Nephron progenitor cell (in vitro differentiated cells): ENCODE data around the gene THEM4.
"Not testable (repeated sequence)": the region's sequence is repeated elsewhere in the genome, so short reads cannot be mapped to it uniquely, and the experiment has no call there.

Experiments
- DNase-seq: peaks from one replicate; pipeline ENCODE4 v3.0.0; 2021
- H3K27ac Mint-ChIP-seq: 2 replicates; pipeline ENCODE4 v1.8.0; 2021; ENCODE audit warnings: mild to moderate bottlenecking, moderate library complexity, mixed read lengths
- H3K27me3 Mint-ChIP-seq: 2 replicates; pipeline ENCODE4 v1.8.0; 2021; ENCODE audit warnings: mild to moderate bottlenecking, low read depth, mixed read lengths; ENCODE audit not compliant: poor library complexity
- H3K36me3 Mint-ChIP-seq: 2 replicates; pipeline ENCODE4 v1.8.0; 2021; ENCODE audit warnings: low read depth, mixed read lengths
- H3K4me1 Mint-ChIP-seq: 2 replicates; pipeline ENCODE4 v1.8.0; 2021; ENCODE audit warnings: mixed read lengths
- H3K4me3 Mint-ChIP-seq: 2 replicates; pipeline ENCODE4 v1.8.0; 2021; ENCODE audit warnings: mild to moderate bottlenecking, moderate library complexity, mixed read lengths
- H3K9me3 Mint-ChIP-seq: 2 replicates; pipeline ENCODE4 v1.8.0; 2021; ENCODE audit warnings: mild to moderate bottlenecking, moderate library complexity, mixed read lengths
- TF ChIP-seq, protein P1 (sequence below): fragments of 200-600 bp; sonication (generic); IDR thresholded peaks from 2 replicates; pipeline ENCODE4 v1.5.0; 2021; ENCODE audit warnings: antibody characterized with exemption

Gene THEM4

GRCh38 chr1:151905070-151905442 is 4.3 kb downstream of the THEM4 start:
- Mint-ChIP-seq H3K36me3 (peaks cover 86% of the 10 kb centered on the region), H3K4me3 (no peak overlapping the region), H3K4me1 (peaks cover 16% of the 10 kb centered on the region), H3K27me3 (peaks cover 5% of the 10 kb centered on the region), H3K9me3 (peaks cover 82% of the 10 kb centered on the region), H3K27ac (no peak overlapping the region)
- no peak for DNase-seq
- TF ChIP-seq, protein P1, sequence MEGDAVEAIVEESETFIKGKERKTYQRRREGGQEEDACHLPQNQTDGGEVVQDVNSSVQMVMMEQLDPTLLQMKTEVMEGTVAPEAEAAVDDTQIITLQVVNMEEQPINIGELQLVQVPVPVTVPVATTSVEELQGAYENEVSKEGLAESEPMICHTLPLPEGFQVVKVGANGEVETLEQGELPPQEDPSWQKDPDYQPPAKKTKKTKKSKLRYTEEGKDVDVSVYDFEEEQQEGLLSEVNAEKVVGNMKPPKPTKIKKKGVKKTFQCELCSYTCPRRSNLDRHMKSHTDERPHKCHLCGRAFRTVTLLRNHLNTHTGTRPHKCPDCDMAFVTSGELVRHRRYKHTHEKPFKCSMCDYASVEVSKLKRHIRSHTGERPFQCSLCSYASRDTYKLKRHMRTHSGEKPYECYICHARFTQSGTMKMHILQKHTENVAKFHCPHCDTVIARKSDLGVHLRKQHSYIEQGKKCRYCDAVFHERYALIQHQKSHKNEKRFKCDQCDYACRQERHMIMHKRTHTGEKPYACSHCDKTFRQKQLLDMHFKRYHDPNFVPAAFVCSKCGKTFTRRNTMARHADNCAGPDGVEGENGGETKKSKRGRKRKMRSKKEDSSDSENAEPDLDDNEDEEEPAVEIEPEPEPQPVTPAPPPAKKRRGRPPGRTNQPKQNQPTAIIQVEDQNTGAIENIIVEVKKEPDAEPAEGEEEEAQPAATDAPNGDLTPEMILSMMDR, result no peak

- Mint-ChIP-seq H3K27me3 (no peaks in the 10 kb centered on the region), H3K27ac (no peak overlapping the region), H3K36me3 (peaks cover 92% of the 10 kb centered on the region), H3K4me3 (no peak overlapping the region), H3K4me1 (peaks cover 10% of the 10 kb centered on the region), H3K9me3 (peaks cover 88% of the 10 kb centered on the region)
- TF ChIP-seq, protein P1, result no peak
- DNase-seq, result no peak
Measured at GRCh38 chr1:151902858-151903257, 6.5 kb downstream of the THEM4 start.

DNA sequence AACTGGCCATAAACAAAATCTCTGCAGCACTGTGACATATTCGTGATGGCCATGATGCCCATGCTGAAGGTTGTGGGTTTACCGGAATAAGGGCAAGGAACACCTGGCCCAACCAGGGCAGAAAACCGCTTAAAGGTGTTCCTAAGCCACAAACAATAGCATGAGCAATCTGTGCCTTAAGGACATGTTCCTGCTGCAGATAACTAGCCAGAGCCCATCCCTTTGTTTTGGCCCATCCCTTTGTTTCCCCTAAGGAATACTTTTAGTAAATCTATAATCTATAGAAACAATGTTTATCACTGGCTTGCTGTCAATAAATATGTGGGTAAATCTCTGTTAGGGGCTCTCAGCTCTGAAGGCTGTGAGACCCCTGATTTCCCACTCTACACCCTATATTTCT is 8.5 kb downstream of the THEM4 start:
- not testable (repeated sequence) for H3K27me3 Mint-ChIP-seq

GRCh38 chr1:151898519-151898991 is 10.8 kb downstream of the THEM4 start:
- Mint-ChIP-seq H3K4me3 (no peak overlapping the region), H3K9me3 (peaks cover 50% of the 10 kb centered on the region)

More for the DNA sequence above, 8.5 kb downstream of the THEM4 start:
- peaks cover 13% of the 10 kb centered on the region for H3K4me1 Mint-ChIP-seq
- not testable (repeated sequence) for H3K4me3 Mint-ChIP-seq, H3K27ac Mint-ChIP-seq, DNase-seq
- peaks cover 81% of the 10 kb centered on the region for H3K36me3 Mint-ChIP-seq
- peaks cover 71% of the 10 kb centered on the region for H3K9me3 Mint-ChIP-seq

GRCh38 chr1:151897991-151898431 is 11.3 kb downstream of the THEM4 start:
- Mint-ChIP-seq H3K9me3 (peaks cover 45% of the 10 kb centered on the region), H3K27me3 (no peaks in the 10 kb centered on the region), H3K27ac (no peak overlapping the region), H3K4me1 (peaks cover 13% of the 10 kb centered on the region), H3K36me3 (peaks cover 81% of the 10 kb centered on the region), H3K4me3 (no peak overlapping the region)
- TF ChIP-seq, protein P1, result no peak
- DNase-seq, result no peak

More at GRCh38 chr1:151898519-151898991, 10.8 kb downstream of the THEM4 start:
- Mint-ChIP-seq H3K4me1 (peaks cover 13% of the 10 kb centered on the region), H3K27me3 (no peaks in the 10 kb centered on the region), H3K27ac (no peak overlapping the region), H3K36me3 (peaks cover 81% of the 10 kb centered on the region)
- TF ChIP-seq, protein P1, result no peak
- no peak for DNase-seq

GRCh38 chr1:151893176-151893924 is 16.0 kb downstream of the THEM4 start:
- DNase-seq, result no peak
- no peaks in the 10 kb centered on the region for H3K27me3 Mint-ChIP-seq
- no peak overlapping the region for H3K4me3 Mint-ChIP-seq
- peaks cover 66% of the 10 kb centered on the region for H3K36me3 Mint-ChIP-seq
- H3K9me3 Mint-ChIP-seq, result no peaks in the 10 kb centered on the region
- no peak overlapping the region for H3K27ac Mint-ChIP-seq
- H3K4me1 Mint-ChIP-seq, result peaks cover 8% of the 10 kb centered on the region
- TF ChIP-seq, protein P1, result no peak
